ENCODE results near the gene IP6K3. TPM values are rescaled to one million over a fixed set of nuclear protein-coding genes. Genes with fewer than 3 reads are reported as not detected.

The IP6K3 gene
- total RNA-seq, 6 experiments from 2014 or later, result 0.25 to 0.83 (median 0.50) TPM; not detected in 2

DNA sequence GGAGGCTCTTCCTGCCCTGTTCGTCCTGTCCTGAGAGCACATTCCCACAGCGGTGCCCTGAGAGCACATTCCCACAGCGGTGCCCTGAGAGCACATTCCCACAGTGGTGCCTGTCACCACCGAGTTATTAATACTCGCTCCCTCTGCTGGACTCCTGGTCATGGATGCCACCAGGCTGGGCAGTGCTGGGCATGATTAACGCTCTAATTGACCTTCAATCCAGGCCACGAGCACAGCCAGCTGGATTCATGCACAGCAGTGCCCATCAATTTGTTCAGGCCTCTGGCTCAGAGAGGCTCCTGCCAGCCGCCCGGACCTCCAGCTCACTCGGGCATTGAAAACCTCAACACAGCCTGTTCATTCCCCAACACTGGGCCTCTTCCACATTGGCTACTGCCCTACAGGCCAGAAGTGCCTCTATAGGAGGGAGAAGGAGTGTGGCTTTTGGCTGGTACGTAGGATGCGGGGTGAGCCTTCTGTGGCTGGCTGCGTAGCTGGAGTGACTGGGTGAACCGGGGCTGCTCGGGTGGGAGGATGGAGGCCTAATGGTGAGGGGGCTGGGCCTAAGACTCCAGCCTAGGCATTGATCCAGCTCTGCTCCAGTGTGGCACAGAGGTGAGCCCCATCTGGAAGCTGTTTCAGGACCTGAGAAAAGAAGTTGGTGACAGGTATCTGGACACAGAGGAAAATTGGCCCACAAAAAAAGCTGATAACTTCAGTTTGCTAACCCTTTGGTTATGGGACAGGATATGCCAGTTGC, 9.3 kb downstream of the IP6K3 start:
- no peaks in the 10 kb centered on the region for H3K9me3 Mint-ChIP-seq
- H3K36me3 Mint-ChIP-seq (ENCODE audit: low read depth), result no peaks in the 10 kb centered on the region
- DNase-seq, result no peak
- TF ChIP-seq, protein P1, sequence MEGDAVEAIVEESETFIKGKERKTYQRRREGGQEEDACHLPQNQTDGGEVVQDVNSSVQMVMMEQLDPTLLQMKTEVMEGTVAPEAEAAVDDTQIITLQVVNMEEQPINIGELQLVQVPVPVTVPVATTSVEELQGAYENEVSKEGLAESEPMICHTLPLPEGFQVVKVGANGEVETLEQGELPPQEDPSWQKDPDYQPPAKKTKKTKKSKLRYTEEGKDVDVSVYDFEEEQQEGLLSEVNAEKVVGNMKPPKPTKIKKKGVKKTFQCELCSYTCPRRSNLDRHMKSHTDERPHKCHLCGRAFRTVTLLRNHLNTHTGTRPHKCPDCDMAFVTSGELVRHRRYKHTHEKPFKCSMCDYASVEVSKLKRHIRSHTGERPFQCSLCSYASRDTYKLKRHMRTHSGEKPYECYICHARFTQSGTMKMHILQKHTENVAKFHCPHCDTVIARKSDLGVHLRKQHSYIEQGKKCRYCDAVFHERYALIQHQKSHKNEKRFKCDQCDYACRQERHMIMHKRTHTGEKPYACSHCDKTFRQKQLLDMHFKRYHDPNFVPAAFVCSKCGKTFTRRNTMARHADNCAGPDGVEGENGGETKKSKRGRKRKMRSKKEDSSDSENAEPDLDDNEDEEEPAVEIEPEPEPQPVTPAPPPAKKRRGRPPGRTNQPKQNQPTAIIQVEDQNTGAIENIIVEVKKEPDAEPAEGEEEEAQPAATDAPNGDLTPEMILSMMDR (IDR thresholded peaks at IDR 0.05), result no peak
- H3K4me1 Mint-ChIP-seq (ENCODE audit: low read depth), result peaks cover 7% of the 10 kb centered on the region; the same call in 1 of the 2 replicates
- H3K4me3 Mint-ChIP-seq, result no peak overlapping the region
- H3K27ac Mint-ChIP-seq, result no peak overlapping the region
- peaks cover 4% of the 10 kb centered on the region for H3K27me3 Mint-ChIP-seq (ENCODE audit: insufficient read depth)

DNA sequence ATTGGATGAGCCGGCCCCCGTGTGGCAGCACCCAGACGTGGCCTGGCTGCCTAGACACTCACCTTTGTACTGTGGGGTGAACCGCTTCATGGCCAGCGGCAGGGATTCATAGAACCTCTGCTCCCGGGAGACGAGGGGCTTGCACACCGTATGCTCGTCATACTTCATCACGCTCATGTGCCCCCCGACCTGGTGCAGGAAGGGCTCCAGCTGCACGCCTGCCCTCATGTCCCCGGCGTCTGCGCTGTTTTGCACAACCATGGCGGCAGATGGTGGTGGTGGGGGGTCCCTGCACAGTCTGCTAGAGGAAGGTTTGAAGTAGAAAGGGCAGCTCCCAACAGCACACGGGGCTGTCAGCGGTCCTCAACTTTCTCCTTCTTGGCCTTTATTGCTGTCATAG, 11.5 kb downstream of the IP6K3 start:
- no peaks in the 10 kb centered on the region for H3K9me3 Mint-ChIP-seq
- peaks cover 15% of the 10 kb centered on the region for H3K27me3 Mint-ChIP-seq (ENCODE audit: insufficient read depth)
- no peak overlapping the region for H3K27ac Mint-ChIP-seq
- DNase-seq, result no peak
- TF ChIP-seq, protein P1 (IDR thresholded peaks at IDR 0.05), result no peak
- peaks cover 7% of the 10 kb centered on the region; the same call in 1 of the 2 replicates for H3K4me1 Mint-ChIP-seq (ENCODE audit: low read depth)
- H3K4me3 Mint-ChIP-seq, result no peak overlapping the region
- no peaks in the 10 kb centered on the region for H3K36me3 Mint-ChIP-seq (ENCODE audit: low read depth)

DNA sequence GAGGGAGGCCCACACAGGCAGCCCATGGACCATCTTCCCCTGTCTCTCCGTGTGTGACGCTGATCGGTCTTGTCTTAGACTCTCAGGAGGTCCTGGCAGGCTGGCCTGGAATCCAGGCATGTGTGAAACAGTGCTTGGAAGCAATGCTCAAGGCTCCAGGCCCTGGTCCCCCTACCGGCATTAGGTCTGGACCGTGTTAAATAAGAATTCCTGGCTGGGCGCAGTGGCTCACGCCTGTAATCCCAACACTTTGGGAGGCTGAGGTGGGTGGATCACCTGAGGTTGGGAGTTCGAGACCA, 13.0 kb downstream of the IP6K3 start:
- H3K4me1 Mint-ChIP-seq (ENCODE audit: low read depth), result peaks cover 7% of the 10 kb centered on the region; the same call in 1 of the 2 replicates
- no peaks in the 10 kb centered on the region for H3K9me3 Mint-ChIP-seq
- peaks cover 25% of the 10 kb centered on the region for H3K27me3 Mint-ChIP-seq (ENCODE audit: insufficient read depth)
- no peak overlapping the region for H3K4me3 Mint-ChIP-seq
- no peak overlapping the region for H3K27ac Mint-ChIP-seq
- no peaks in the 10 kb centered on the region for H3K36me3 Mint-ChIP-seq (ENCODE audit: low read depth)
- no peak for DNase-seq
- TF ChIP-seq, protein P1 (IDR thresholded peaks at IDR 0.05), result no peak

DNA sequence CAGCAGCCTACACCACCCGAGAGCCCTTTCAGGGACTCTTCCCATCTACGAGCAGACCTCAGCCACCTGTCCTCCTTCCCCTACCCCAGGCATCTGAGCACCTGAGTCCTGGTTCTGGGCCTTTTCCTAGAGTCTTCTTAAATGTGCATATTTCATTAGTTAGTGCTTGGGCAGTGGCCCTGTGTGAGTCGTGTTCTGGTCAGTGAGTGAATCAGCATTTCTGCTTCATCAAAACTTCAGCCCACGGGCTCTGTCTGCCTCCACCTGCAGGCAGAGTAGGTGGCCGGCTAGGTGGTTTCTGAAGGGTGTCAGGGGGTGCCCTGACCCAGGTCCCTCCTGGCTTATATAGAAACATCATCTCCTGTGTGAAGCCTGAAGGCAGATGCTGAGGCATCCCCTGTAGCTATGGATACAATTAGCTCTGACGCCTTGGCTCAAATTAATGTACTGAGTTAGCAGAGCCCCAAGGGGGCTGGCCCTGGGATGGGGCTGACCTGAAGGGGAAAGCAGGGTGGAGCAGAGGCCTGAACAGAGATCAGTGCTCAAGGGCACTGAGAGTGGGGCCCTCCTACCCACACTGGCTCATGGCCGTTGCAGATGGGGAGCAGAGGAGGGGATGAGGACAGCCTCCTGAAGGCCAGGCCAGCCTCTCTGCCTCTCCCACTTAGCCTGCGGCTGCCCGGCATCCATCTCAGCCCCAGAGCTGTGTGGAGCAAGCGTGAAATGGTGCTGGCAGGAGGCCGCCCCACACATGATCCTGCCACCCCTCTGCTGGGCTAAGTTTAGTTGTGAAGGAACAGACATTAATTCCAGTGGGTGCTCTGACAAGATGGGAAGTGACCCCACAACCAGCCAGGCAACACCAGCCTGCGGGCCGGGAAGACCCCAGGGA, 13.6 kb downstream of the IP6K3 start:
- Mint-ChIP-seq H3K36me3 (ENCODE audit: low read depth) (no peaks in the 10 kb centered on the region), H3K9me3 (no peaks in the 10 kb centered on the region), H3K27ac (no peak overlapping the region), H3K4me1 (ENCODE audit: low read depth) (peaks cover 7% of the 10 kb centered on the region; the same call in 1 of the 2 replicates), H3K27me3 (ENCODE audit: insufficient read depth) (peaks cover 27% of the 10 kb centered on the region), H3K4me3 (no peak overlapping the region)
- DNase-seq, result no peak
- TF ChIP-seq, protein P1 (IDR thresholded peaks at IDR 0.05), result no peak

DNA sequence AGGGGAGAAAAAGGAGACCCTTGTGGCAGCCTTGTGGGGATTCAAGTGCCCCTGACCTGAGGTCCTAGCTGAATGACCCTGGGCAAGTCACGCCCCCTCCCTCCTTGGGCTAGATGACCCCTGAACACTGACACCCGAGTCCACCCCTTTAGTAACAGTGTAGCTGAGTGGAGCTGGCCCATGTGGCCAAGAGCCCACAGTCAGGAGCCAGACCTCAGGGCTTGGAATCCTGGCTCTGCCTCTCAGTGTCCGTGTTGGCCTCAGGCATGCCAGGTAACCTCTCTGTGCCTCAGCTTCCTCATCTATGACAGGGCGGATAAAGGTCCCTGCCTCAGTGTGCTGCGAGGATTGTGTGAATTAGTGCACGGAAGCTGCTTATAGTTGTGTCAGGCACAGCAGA, 14.3 kb downstream of the IP6K3 start:
- peaks cover 7% of the 10 kb centered on the region; the same call in 1 of the 2 replicates for H3K4me1 Mint-ChIP-seq (ENCODE audit: low read depth)
- no peak overlapping the region for H3K27ac Mint-ChIP-seq
- TF ChIP-seq, protein P1 (IDR thresholded peaks at IDR 0.05), result no peak
- DNase-seq, result no peak
- peaks cover 27% of the 10 kb centered on the region for H3K27me3 Mint-ChIP-seq (ENCODE audit: insufficient read depth)
- H3K9me3 Mint-ChIP-seq, result no peaks in the 10 kb centered on the region
- H3K36me3 Mint-ChIP-seq (ENCODE audit: low read depth), result no peaks in the 10 kb centered on the region
- no peak overlapping the region for H3K4me3 Mint-ChIP-seq
